ENCODE results near the gene MPP2. TPM values are rescaled to one million over a fixed set of nuclear protein-coding genes. Genes with fewer than 3 reads are reported as not detected.
"Not testable (repeated sequence)": the region's sequence is repeated elsewhere in the genome, so short reads cannot be mapped to it uniquely, and the experiment has no call there.

Gene MPP2
- total RNA-seq, 5 donors from 2014 or later (not counting 1 experiment from before 2014, with no cell fraction given) = 1.6 to 5.6 (median 3.2) TPM

GRCh38 chr17:43940630-43941029 is 33.3 kb upstream of the MPP2 start:
- Mint-ChIP-seq H3K36me3 (no peaks in the 10 kb centered on the region), H3K27me3 (peaks cover 0 to 16% of the 10 kb centered on the region in 2 donors), H3K4me1 (peaks cover 0 to 13% (median 9%) of the 10 kb centered on the region in 3 donors), H3K27ac (no peak overlapping the region), H3K4me3 (no peak overlapping the region), H3K9me3 (no peaks in the 10 kb centered on the region)
- Histone ChIP-seq H3K36me3 (ENCODE audit: control insufficient read depth in 2 of 2, extremely low read depth in 1 of 2, insufficient read depth in 1 of 2, low read length in 1 of 2) (no peaks in the 10 kb centered on the region), H3K27ac (ENCODE audit: low read length) (no peak overlapping the region), H3K9me3 (no peaks in the 10 kb centered on the region), H3K27me3 (replicated peaks in 1 of 2; ENCODE audit: control insufficient read depth in 2 of 2, extremely low read depth in 1 of 2, insufficient read depth in 2 of 2, low read length in 1 of 2) (peaks cover 0 to 22% of the 10 kb centered on the region in 2 experiments), H3K4me3 (ENCODE audit: control insufficient read depth in 1 of 2, extremely low read depth in 1 of 2, low read length in 1 of 2) (no peak overlapping the region), H3K4me1 (ENCODE audit: control insufficient read depth in 1 of 2, extremely low read depth in 1 of 2, insufficient read depth in 2 of 2, low read length in 2 of 2) (peaks cover 0 to 15% of the 10 kb centered on the region in 2 experiments)
- CTCF ChIA-PET = no interaction called here
- ATAC-seq (replicated peaks in 1 of 4) (no peak), DNase-seq (peak in 4 of 35 experiments; percentile 4 to 29 (median 14))
- 100% methylated on average over 2 of the region's 7 CpGs for WGBS (ENCODE audit: insufficient coverage)
- POLR2A ChIA-PET = no interaction called here

DNA sequence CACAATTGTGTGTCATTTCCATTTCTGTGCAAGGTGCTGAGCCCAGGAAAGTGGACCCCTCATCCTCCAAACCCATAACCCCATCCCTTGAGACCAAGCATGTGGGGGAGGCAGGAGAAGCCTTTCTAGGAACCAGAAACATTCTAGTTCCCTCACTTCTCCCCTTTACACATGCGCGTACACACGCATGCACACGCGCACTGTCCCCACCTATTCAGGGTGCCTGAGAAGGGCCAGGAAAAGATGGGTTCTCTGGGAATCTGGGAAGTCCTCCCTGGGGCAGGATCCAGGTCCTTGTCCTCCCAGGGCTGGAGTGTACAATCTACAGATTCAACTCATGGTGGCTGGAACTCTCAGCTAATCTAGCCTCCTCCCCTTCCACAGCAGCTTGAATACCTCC is 32.5 kb upstream of the MPP2 start:
- POLR2A ChIA-PET = no interaction called here
- CTCF ChIA-PET = interaction anchor here (0.6 to 0.7 kb wide), 3 partner anchors 9 to 122 kb away, joined by 3 to 5 read pairs (median 3); no protein-coding TSS in a partner anchor
- ATAC-seq (replicated peaks in 1 of 4) = no peak
- Mint-ChIP-seq H3K4me1 (peaks cover 0 to 13% (median 9%) of the 10 kb centered on the region in 3 donors), H3K4me3 (peak overlapping the region in 1 of 3 donors; percentile 66), H3K27me3 (peaks cover 0 to 16% of the 10 kb centered on the region in 2 donors), H3K9me3 (no peaks in the 10 kb centered on the region), H3K36me3 (no peaks in the 10 kb centered on the region), H3K27ac (no peak overlapping the region)
- H3K4me3 ChIP-seq (ENCODE audit: control insufficient read depth in 1 of 2, extremely low read depth in 1 of 2, low read length in 1 of 2) = no peak overlapping the region
- H3K27ac ChIP-seq (ENCODE audit: low read length) = no peak overlapping the region
- H3K9me3 ChIP-seq = no peaks in the 10 kb centered on the region
- H3K36me3 ChIP-seq (ENCODE audit: control insufficient read depth in 2 of 2, extremely low read depth in 1 of 2, insufficient read depth in 1 of 2, low read length in 1 of 2) = no peaks in the 10 kb centered on the region
- DNase-seq = no peak
- H3K27me3 ChIP-seq (replicated peaks in 1 of 2; ENCODE audit: control insufficient read depth in 2 of 2, extremely low read depth in 1 of 2, insufficient read depth in 2 of 2, low read length in 1 of 2) = peaks cover 0 to 22% of the 10 kb centered on the region in 2 experiments
- H3K4me1 ChIP-seq (ENCODE audit: control insufficient read depth in 1 of 2, extremely low read depth in 1 of 2, insufficient read depth in 2 of 2, low read length in 2 of 2) = peaks cover 0 to 15% of the 10 kb centered on the region in 2 experiments
- WGBS (ENCODE audit: insufficient coverage) = 100% methylated on average over 5 of the region's 5 CpGs

DNA sequence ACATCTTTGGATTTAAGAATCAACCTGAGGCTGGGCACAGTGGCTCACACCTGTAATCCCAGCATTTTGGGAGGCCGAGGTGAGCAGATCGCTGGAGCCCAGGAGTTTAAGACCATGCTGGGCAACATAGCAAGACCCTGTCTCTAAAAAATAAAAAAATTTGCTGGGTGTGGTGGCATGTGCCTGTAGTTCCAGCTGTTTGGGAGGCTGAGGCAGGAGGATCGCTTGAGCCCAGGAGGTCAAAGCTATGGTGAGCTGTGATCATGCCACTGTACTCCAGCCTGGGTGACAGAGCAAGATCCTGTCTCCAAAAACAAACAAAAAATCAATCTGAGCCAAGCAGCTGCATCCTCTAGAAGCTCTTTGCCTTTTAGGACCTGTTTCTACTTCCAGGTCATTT is 32.1 kb upstream of the MPP2 start:
- peak overlapping the region in 1 of 3 donors; percentile 66 for H3K4me3 Mint-ChIP-seq
- H3K9me3 Mint-ChIP-seq; H3K9me3 ChIP-seq; H3K36me3 Mint-ChIP-seq; POLR2A ChIA-PET; H3K4me3 ChIP-seq (ENCODE audit: control insufficient read depth in 1 of 2, extremely low read depth in 1 of 2, low read length in 1 of 2); ATAC-seq (replicated peaks in 1 of 4); DNase-seq; H3K36me3 ChIP-seq (ENCODE audit: control insufficient read depth in 2 of 2, extremely low read depth in 1 of 2, insufficient read depth in 1 of 2, low read length in 1 of 2); H3K27ac ChIP-seq (ENCODE audit: low read length); H3K27ac Mint-ChIP-seq: not testable (repeated sequence)
- H3K27me3 Mint-ChIP-seq = peaks cover 0 to 16% of the 10 kb centered on the region in 2 donors
- peaks cover 0 to 15% of the 10 kb centered on the region in 2 experiments for H3K4me1 ChIP-seq (ENCODE audit: control insufficient read depth in 1 of 2, extremely low read depth in 1 of 2, insufficient read depth in 2 of 2, low read length in 2 of 2)
- WGBS (ENCODE audit: insufficient coverage) = 93% methylated on average over 3 of the region's 3 CpGs
- CTCF ChIA-PET = interaction anchor here (0.6 to 0.7 kb wide), 3 partner anchors 9 to 122 kb away, joined by 3 to 5 read pairs (median 3); no protein-coding TSS in a partner anchor
- peaks cover 0 to 22% of the 10 kb centered on the region in 2 experiments for H3K27me3 ChIP-seq (replicated peaks in 1 of 2; ENCODE audit: control insufficient read depth in 2 of 2, extremely low read depth in 1 of 2, insufficient read depth in 2 of 2, low read length in 1 of 2)
- H3K4me1 Mint-ChIP-seq = peaks cover 0 to 13% (median 9%) of the 10 kb centered on the region in 3 donors

DNA sequence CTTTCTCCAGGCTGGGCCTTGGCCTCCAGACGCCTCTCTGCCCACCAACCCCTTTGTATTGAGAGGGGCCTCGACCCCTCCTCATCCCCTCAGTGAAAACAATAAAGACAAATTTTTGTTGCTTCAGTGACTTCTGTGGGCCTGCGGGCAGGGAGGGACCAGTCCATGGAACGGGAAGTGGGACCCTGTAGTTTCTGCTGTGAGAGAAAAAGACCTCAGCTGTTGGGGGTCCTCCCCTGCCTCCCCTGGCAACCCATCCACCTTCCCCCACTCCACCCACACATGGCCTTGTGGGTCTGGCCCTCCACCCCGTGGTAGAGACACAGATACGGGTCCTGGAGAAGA is 31.5 kb upstream of the MPP2 start:
- H3K27ac Mint-ChIP-seq = no peak overlapping the region
- H3K4me3 Mint-ChIP-seq = peak overlapping the region in 2 of 3 donors; percentile 13 to 66
- H3K36me3 ChIP-seq (ENCODE audit: control insufficient read depth in 2 of 2, extremely low read depth in 1 of 2, insufficient read depth in 1 of 2, low read length in 1 of 2) = no peaks in the 10 kb centered on the region
- H3K27ac ChIP-seq (ENCODE audit: low read length) = no peak overlapping the region
- WGBS (ENCODE audit: insufficient coverage) = 64% methylated on average over 2 of the region's 6 CpGs
- no peaks in the 10 kb centered on the region for H3K9me3 ChIP-seq
- H3K4me3 ChIP-seq (ENCODE audit: control insufficient read depth in 1 of 2, extremely low read depth in 1 of 2, low read length in 1 of 2) = no peak overlapping the region
- CTCF ChIA-PET = no interaction called here
- peaks cover 0 to 16% of the 10 kb centered on the region in 2 donors for H3K27me3 Mint-ChIP-seq
- H3K4me1 ChIP-seq (ENCODE audit: control insufficient read depth in 1 of 2, extremely low read depth in 1 of 2, insufficient read depth in 2 of 2, low read length in 2 of 2) = peaks cover 0 to 15% of the 10 kb centered on the region in 2 experiments
- H3K36me3 Mint-ChIP-seq = no peaks in the 10 kb centered on the region
- POLR2A ChIA-PET = no interaction called here
- DNase-seq (no peak), ATAC-seq (replicated peaks in 1 of 4) (no peak)
- H3K27me3 ChIP-seq (replicated peaks in 1 of 2; ENCODE audit: control insufficient read depth in 2 of 2, extremely low read depth in 1 of 2, insufficient read depth in 2 of 2, low read length in 1 of 2) = peaks cover 0 to 22% of the 10 kb centered on the region in 2 experiments
- H3K9me3 Mint-ChIP-seq = no peaks in the 10 kb centered on the region
- peaks cover 0 to 13% (median 9%) of the 10 kb centered on the region in 3 donors for H3K4me1 Mint-ChIP-seq

- Mint-ChIP-seq H3K27ac (no peak overlapping the region), H3K4me1 (peaks cover 0 to 13% (median 9%) of the 10 kb centered on the region in 3 donors), H3K9me3 (no peaks in the 10 kb centered on the region), H3K4me3 (peak overlapping the region in 1 of 3 donors; percentile 66), H3K36me3 (no peaks in the 10 kb centered on the region), H3K27me3 (peaks cover 0 to 16% of the 10 kb centered on the region in 2 donors)
- POLR2A ChIA-PET = interaction anchor here in 1 of 2 donors (0.6 kb wide), 1 partner anchor 1755 kb away, joined by 3 read pairs; no protein-coding TSS in a partner anchor
- no peaks in the 10 kb centered on the region for H3K9me3 ChIP-seq
- DNase-seq = no peak
- WGBS (ENCODE audit: insufficient coverage) = no CpG with 5 or more reads among the region's 3 CpGs
- H3K36me3 ChIP-seq (ENCODE audit: control insufficient read depth in 2 of 2, extremely low read depth in 1 of 2, insufficient read depth in 1 of 2, low read length in 1 of 2) = no peaks in the 10 kb centered on the region
- peaks cover 0 to 28% of the 10 kb centered on the region in 2 experiments for H3K27me3 ChIP-seq (replicated peaks in 1 of 2; ENCODE audit: control insufficient read depth in 2 of 2, extremely low read depth in 1 of 2, insufficient read depth in 2 of 2, low read length in 1 of 2)
- H3K27ac ChIP-seq (ENCODE audit: low read length) = no peak overlapping the region
- H3K4me3 ChIP-seq (ENCODE audit: control insufficient read depth in 1 of 2, extremely low read depth in 1 of 2, low read length in 1 of 2) = no peak overlapping the region
- no peak for ATAC-seq (replicated peaks in 1 of 4)
- peaks cover 0 to 15% of the 10 kb centered on the region in 2 experiments for H3K4me1 ChIP-seq (ENCODE audit: control insufficient read depth in 1 of 2, extremely low read depth in 1 of 2, insufficient read depth in 2 of 2, low read length in 2 of 2)
- CTCF ChIA-PET = no interaction called here
Measured at GRCh38 chr17:43936434-43936833, 29.1 kb upstream of the MPP2 start.

GRCh38 chr17:43935926-43936261 is 28.6 kb upstream of the MPP2 start:
- 83% methylated on average over 2 of the region's 6 CpGs for WGBS (ENCODE audit: insufficient coverage)

More at GRCh38 chr17:43935926-43936261, 28.6 kb upstream of the MPP2 start:
- no peak for ATAC-seq (replicated peaks in 1 of 4)
- Mint-ChIP-seq H3K27ac (no peak overlapping the region), H3K9me3 (no peaks in the 10 kb centered on the region), H3K27me3 (peaks cover 0 to 16% of the 10 kb centered on the region in 2 donors), H3K4me3 (no peak overlapping the region), H3K36me3 (no peaks in the 10 kb centered on the region), H3K4me1 (peaks cover 0 to 13% (median 9%) of the 10 kb centered on the region in 3 donors)
- Histone ChIP-seq H3K27ac (ENCODE audit: low read length) (no peak overlapping the region), H3K27me3 (replicated peaks in 1 of 2; ENCODE audit: control insufficient read depth in 2 of 2, extremely low read depth in 1 of 2, insufficient read depth in 2 of 2, low read length in 1 of 2) (peaks cover 0 to 28% of the 10 kb centered on the region in 2 experiments), H3K4me3 (ENCODE audit: control insufficient read depth in 1 of 2, extremely low read depth in 1 of 2, low read length in 1 of 2) (no peak overlapping the region), H3K36me3 (ENCODE audit: control insufficient read depth in 2 of 2, extremely low read depth in 1 of 2, insufficient read depth in 1 of 2, low read length in 1 of 2) (no peaks in the 10 kb centered on the region), H3K4me1 (ENCODE audit: control insufficient read depth in 1 of 2, extremely low read depth in 1 of 2, insufficient read depth in 2 of 2, low read length in 2 of 2) (peaks cover 0 to 15% of the 10 kb centered on the region in 2 experiments), H3K9me3 (no peaks in the 10 kb centered on the region)
- ChIA-PET CTCF (interaction anchor here in 1 of 2 donors (1.0 kb wide), 1 partner anchor 8 kb away, joined by 3 read pairs; no protein-coding TSS in a partner anchor), POLR2A (no interaction called here)
- no peak for DNase-seq

Data from T-cell (primary cell).